Thoracic aorta (tissue), 2 donors: Measurements from ENCODE around the gene GPR18. TPM values are rescaled to one million over a fixed set of nuclear protein-coding genes. Genes with fewer than 3 reads are reported as not detected.

Experiments
- ATAC-seq: fragments of 150-250 bp; one replicate; pipeline ENCODE4 v1.8.0; 2017; ENCODE audit warnings: low read depth; ENCODE audit not compliant: insufficient number of reproducible peaks, low FRiP score
- DNase-seq: peaks from one replicate; pipeline ENCODE4 v3.0.0-alpha.2; 2020; ENCODE audit warnings: low spot score
- H3K27ac ChIP-seq, 2 donors: fragments of 200-600 bp; sonication (generic); 1 replicate in 1 of 2; 2 replicates in 1 of 2; pipeline ENCODE4 v1.5.1; 2016; ENCODE audit warnings: mild to moderate bottlenecking in 2 of 2, moderate library complexity in 2 of 2
- H3K27me3 ChIP-seq: fragments of 200-600 bp; sonication (generic); replicated peaks from 2 replicates; pipeline ENCODE4 v1.6.0; 2016; ENCODE audit warnings: mild to moderate bottlenecking; ENCODE audit not compliant: insufficient read depth
- H3K36me3 ChIP-seq: fragments of 200-600 bp; sonication (generic); one replicate; pipeline ENCODE4 v1.5.1; 2016
- H3K4me1 ChIP-seq, 2 donors: fragments of 200-600 bp; sonication (generic); 1 replicate in 1 of 2; 2 replicates in 1 of 2; pipeline versions ENCODE4 v1.5.1 to v1.6.0; 2016; ENCODE audit warnings: low read depth in 2 of 2, mild to moderate bottlenecking in 1 of 2; ENCODE audit not compliant: control insufficient read depth in 1 of 2
- H3K4me3 ChIP-seq: fragments of 200-600 bp; sonication (generic); 2 replicates; pipeline ENCODE4 v1.5.1; 2016; ENCODE audit warnings: mild to moderate bottlenecking
- H3K9me3 ChIP-seq: fragments of 200-600 bp; sonication (generic); 2 replicates; pipeline ENCODE4 v1.5.1; 2016
- CTCF ChIP-seq: fragments of 200-600 bp; sonication (generic); IDR thresholded peaks from one replicate; pipeline ENCODE4 v1.5.1; 2019; ENCODE audit warnings: antibody characterized with exemption
- total RNA-seq, 2 donors: library from RNA; depleted of rRNA; stranded (reverse); fragments of >200 nt; gene quantifications; one replicate each; pipeline versions ENCODE4 v1.1.0 to v1.2.3, GENCODE V29; 2016

Gene GPR18
- total RNA-seq, 2 donors from 2014 or later, result not detected

- ATAC-seq, result no peak
- H3K4me1 ChIP-seq, result peaks cover 9 to 12% of the 10 kb centered on the region in 2 donors
- H3K27ac ChIP-seq, result no peak overlapping the region
- TF ChIP-seq CTCF, result no peak
- H3K4me3 ChIP-seq, result no peak overlapping the region
- H3K36me3 ChIP-seq, result no peaks in the 10 kb centered on the region
- H3K9me3 ChIP-seq, result no peaks in the 10 kb centered on the region
- DNase-seq, result no peak
- H3K27me3 ChIP-seq, result no peaks in the 10 kb centered on the region
Observed at GRCh38 chr13:99205621-99206220, 52.5 kb downstream of the GPR18 start.

Other genes starting within 250 kb of the GPR18 start
- 10 to 100 TPM; 41.3 to 49.7 TPM for gene UBAC2, start 57.5 kb downstream of the GPR18 start, total RNA-seq
- gene GPR183, start 49.0 kb upstream of the GPR18 start, total RNA-seq, result 10 to 100 TPM; 19.6 to 24.5 TPM
- gene TM9SF2, start 243.1 kb upstream of the GPR18 start, total RNA-seq, result 100 to 1,000 TPM in 1 of 2 donors, 10 to 100 TPM in 1; 92.9 to 107 TPM